GM04503 (cell line): ENCODE measurements around the gene NKX2-1.
"Not testable (repeated sequence)": the region's sequence is repeated elsewhere in the genome, so short reads cannot be mapped to it uniquely, and the experiment has no call there.

Experiments used
- DNase-seq: peaks from one replicate; pipeline ENCODE4 v3.0.0-alpha.2; 2012; ENCODE audit warnings: low read depth

The NKX2-1 gene

DNA sequence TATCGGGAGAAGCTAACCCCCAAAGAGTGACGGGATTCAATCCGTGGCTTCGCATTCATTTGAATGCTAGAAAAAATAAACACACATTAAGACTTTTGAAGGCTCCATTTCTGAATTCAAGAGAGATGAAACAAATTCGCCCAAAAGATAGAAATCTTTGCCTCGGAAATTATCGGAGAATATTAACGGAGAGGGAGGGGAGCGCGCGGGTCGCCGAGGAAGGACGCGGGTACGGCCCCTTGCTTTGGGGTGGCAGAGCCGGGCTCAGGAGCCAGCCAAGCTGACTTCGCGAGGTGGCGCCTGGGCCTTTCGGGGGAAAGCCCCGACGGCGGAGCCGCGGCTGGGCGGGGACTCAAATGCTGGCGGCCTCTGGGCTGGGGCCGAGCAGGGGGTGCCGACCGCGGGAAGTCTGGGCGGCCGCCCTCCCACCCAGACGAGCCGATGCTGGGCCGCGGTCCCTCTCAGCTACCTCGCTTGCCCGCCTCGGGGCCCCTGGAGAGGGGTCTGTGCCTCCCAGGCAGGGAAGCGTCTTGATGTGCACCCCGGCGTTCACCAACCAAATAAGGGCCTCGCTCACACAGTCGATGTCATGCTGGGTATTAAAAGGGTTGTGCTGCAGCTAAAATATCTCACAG, 14.7 kb downstream of the NKX2-1 start:
- no peak for DNase-seq

- no peak for DNase-seq
Observed at GRCh38 chr14:36504771-36505175, 15.3 kb downstream of the NKX2-1 start.

DNA sequence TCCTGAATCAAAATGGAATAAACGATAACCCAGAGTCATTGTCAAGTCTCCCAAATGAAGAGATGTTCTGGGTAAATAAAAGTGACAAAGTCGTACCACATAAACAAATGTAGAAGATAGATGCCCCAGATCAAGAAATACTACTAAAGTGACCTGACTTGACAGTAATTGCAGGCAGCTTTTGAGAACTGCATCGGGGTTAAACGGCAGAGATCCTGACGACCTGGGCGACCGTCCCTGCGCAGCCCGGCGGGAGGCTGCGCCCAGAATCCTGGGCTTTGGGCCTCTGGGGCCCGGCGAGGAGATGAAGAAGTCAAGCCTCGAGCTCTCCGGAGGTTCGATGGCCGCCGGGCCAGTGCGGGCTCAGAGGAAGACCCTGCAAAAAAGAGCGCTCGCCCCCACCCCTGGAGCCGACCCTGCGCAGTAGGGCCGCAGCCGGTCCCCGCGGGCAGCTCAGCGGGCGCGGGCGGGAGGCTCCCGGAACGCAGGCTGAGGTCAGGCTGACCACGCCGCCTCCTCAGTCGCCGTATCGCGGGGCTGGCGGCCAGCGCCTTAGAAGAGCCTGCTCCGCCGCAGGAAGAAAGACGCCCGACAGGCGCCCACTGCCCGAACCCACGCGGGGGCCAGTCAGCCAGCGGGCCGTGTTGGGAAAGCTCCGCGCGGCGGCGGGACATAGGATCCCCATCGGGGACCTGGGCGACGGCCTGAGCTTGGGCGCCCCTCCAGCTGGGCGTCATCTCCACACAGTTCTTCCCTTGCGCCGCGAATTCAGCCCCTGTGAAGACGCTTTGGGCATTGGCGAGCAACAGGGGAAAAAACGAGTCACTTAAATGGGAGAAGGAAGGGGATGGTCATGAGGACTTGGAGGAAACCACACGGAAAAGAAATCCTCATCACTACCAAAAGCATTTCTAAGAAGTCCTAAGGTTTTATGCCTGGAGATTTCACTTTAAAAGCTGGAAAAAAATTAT, 16.0 kb downstream of the NKX2-1 start:
- DNase-seq: no peak

- no peak for DNase-seq
Observed at GRCh38 chr14:36502558-36503508, 17.2 kb downstream of the NKX2-1 start.

DNA sequence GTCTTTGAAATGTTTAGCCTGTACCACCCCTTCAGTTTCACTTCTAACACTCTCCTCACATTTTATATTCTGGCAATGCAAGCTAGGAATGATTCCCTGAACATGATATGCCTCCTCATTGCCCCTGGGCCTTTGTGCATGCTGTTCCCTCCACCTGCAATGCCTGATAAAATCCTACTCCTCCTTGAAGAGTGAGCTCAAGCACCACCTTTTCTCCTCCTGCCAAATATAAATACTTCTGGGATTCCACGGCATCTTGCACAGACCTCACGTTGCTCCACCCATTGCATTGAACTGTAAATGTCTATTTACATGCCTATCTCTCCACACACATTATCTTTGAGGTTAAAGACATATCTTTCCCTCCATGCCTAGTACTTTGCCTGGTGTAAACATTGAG, 21.1 kb downstream of the NKX2-1 start:
- DNase-seq: no peak

DNA sequence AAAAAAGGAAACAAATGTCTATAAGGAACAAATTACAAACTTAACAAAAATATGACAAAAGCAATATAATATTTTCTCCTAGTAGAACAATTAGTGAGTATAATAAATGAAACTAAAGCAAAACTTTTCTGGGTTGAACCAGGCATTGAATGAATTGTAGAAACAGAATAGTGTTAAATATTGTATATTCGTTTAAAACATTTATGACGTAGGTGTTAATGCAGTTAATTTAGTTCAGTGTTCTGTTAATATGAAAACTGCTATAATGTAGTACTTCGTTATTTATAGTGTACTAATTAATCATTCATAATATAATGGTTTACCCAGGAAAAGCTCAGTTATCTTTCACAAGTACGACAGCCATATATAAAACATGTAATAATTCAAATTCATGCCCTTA, 23.7 kb downstream of the NKX2-1 start:
- no peak for DNase-seq

DNA sequence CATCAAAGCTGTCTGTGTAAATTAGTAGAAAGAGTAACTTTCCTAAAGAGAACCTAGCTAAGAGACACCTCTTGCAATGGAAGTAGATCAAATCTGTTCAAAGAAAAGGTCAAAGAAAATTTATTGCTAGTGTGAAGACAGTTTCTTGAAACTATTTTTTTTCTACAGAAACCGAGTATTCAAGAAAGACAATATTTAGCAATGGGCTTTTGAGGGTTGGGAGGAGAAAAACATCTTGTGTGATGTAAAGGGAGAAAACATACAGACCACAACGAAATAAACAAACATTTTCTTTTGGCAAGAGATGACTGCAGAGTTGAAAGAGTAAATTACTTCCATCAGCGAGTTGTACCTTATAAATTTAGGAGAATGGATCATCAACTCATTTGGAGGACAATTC, 24.4 kb downstream of the NKX2-1 start:
- no peak for DNase-seq

GRCh38 chr14:36493761-36494160, 26.3 kb downstream of the NKX2-1 start:
- DNase-seq: no peak

- no peak for DNase-seq
Observed at GRCh38 chr14:36485773-36486172, 34.3 kb downstream of the NKX2-1 start.

- no peak for DNase-seq
Observed at GRCh38 chr14:36479344-36479743, 40.7 kb downstream of the NKX2-1 start.

- DNase-seq: no peak
Observed at GRCh38 chr14:36478782-36479181, 41.2 kb downstream of the NKX2-1 start.

GRCh38 chr14:36477266-36477665, 42.8 kb downstream of the NKX2-1 start:
- no peak for DNase-seq

- not testable (repeated sequence) for DNase-seq
Observed at GRCh38 chr14:36476061-36476460, 44.0 kb downstream of the NKX2-1 start.

DNA sequence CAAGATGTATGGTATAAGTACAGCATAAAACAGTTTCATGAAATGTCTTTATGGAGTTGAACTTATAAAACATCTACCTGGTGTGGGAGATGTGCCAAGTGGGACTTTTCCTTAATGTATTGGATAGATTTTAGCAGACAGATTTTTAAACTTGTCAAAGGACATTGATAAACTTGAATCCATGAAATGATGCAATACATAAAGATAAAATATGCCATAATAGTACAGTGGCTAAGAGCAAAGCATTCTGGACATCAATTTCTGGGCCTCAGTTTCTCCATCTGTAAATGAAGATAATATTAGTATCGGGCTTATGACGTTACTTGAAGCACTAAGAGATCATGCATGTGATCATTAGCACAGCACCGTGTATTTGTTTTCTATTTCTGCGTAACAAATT, 45.4 kb downstream of the NKX2-1 start:
- no peak for DNase-seq

DNA sequence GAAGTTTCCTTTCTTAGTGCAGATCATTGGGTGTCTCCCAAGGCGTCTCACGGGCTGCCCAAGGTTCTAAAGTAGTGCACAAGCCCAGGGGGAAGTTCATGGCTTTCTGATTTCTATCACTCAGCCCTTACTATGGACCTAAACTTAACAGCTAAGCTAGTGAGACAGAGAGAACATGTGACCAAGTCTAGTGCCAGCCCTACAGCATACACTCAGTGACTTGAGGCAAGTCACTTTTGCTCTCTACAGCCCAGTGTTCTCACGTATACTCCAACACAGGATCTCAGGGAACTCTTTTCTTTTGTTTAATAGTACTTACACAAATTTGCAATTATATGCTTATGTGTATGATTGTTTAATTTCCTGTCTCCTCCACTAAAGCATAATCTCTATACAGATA, 48.6 kb downstream of the NKX2-1 start:
- no peak for DNase-seq

DNA sequence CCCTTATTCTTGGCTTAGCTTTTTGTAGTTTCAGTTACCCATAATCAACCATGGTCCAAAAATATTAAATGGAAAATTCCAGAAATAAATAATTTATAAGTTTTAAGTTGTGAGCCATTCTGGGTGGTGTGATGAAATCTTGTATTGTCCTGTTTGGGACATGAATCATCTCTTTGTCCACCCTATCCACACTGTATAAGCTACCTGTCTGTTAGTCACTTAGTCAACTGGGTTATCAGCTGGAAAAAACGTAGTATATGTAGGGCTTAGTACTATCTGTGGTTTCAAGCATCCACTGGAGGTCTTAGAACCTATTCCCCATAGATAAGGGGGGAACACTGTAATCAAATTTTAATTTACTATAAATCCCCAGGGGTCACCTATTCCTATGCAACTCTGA, 52.7 kb downstream of the NKX2-1 start:
- DNase-seq: no peak
